K562 (cell line): ENCODE measurements around the gene SHISA9. TPM values are rescaled to one million over a fixed set of nuclear protein-coding genes. Genes with fewer than 3 reads are reported as not detected.
"Not testable (repeated sequence)": the region's sequence is repeated elsewhere in the genome, so short reads cannot be mapped to it uniquely, and the experiment has no call there.

Experiments
- ATAC-seq: fragments of 200-7000 bp; cut with Tn5 transposase; 3 replicates; pipeline ENCODE4 v1.9.1; 2020; ENCODE audit warnings: moderate library complexity
- BruUV-seq: library from RNA; stranded (reverse); fragments of 400-500 nt; replicated peaks from 2 replicates; lab custom pipeline; 2021; lab: Mats Ljungman, UMichigan
- CTCF ChIA-PET: fragments of 300-600 bp; formaldehyde crosslinking; extraction: SDS; loops from one replicate; lab custom pipeline; 2021; ENCODE audit warnings: low intra/inter-chr PET ratio; lab: Yijun Ruan, JAX
- POLR2A ChIA-PET: fragments of 300-600, 350-650 bp; sonication (Branson Sonifier 250); formaldehyde crosslinking; extraction: SDS; loops from one replicate; lab custom pipeline; 2021; ENCODE audit warnings: antibody characterized with exemption, inconsistent platforms; lab: Yijun Ruan, JAX
- DNase-seq, 4 experiments: peaks; one replicate each; pipeline versions ENCODE4 v3.0.0 to v3.0.0-alpha.2; 2011 to 2018; ENCODE audit warnings: low spot score in 3 of 4, mixed read lengths in 3 of 4; ENCODE audit errors: extremely low read depth in 1 of 4
- FAIRE-seq: peaks from 2 replicates; lab custom pipeline; 2011; peaks lifted over from hg19 to GRCh38; lab: Jason Lieb, UNC
- H2AFZ ChIP-seq: 2 replicates; pipeline ENCODE4 v1.6.0; 2011; ENCODE audit warnings: low read depth, low read length, control low read depth, inconsistent platforms
- H3K27ac ChIP-seq: fragments of 200-600 bp; 3 replicates; pipeline ENCODE4 v1.8.0; 2011; ENCODE audit warnings: low read depth, mild to moderate bottlenecking, control low read depth, inconsistent platforms, low read length, moderate library complexity, mixed read lengths; ENCODE audit errors: extremely low read depth
- H3K27me3 ChIP-seq, 2 experiments: fragments of 300-600 bp in 1 of 2; 2 replicates in 1 of 2; 3 replicates in 1 of 2; pipeline versions ENCODE4 v1.6.0 to v1.8.0; 2011; ENCODE audit warnings: inconsistent platforms in 2 of 2, low read length in 2 of 2, mild to moderate bottlenecking in 1 of 2, mixed read lengths in 1 of 2, moderate library complexity in 1 of 2; ENCODE audit not compliant: control insufficient read depth in 2 of 2, insufficient read depth in 2 of 2
- H3K36me3 ChIP-seq: fragments of 300-600 bp; 3 replicates; pipeline ENCODE4 v1.8.0; 2011; ENCODE audit warnings: mild to moderate bottlenecking, low read length, inconsistent platforms; ENCODE audit not compliant: control insufficient read depth, insufficient read depth
- H3K4me1 ChIP-seq, 2 experiments: fragments of 200-600 bp in 1 of 2; replicated peaks in 1 of 2; 2 replicates in 1 of 2; 3 replicates in 1 of 2; pipeline versions ENCODE4 v1.5.1 to v1.8.0; 2011; ENCODE audit warnings: inconsistent platforms in 2 of 2, low read length in 2 of 2, mild to moderate bottlenecking in 1 of 2, mixed read lengths in 1 of 2, moderate library complexity in 1 of 2; ENCODE audit not compliant: control insufficient read depth in 2 of 2, insufficient read depth in 2 of 2
- H3K4me2 ChIP-seq: 2 replicates; pipeline ENCODE4 v1.6.1; 2011; ENCODE audit warnings: low read length, control low read depth, inconsistent platforms, mixed read lengths; ENCODE audit not compliant: insufficient read depth
- H3K4me3 ChIP-seq: fragments of 200-600 bp; sonication (generic), shearing (Covaris generic); 2 replicates; pipeline ENCODE4 v1.5.1; 2016; ENCODE audit warnings: control low read depth, inconsistent platforms
- H3K79me2 ChIP-seq: fragments of 200-600 bp; 3 replicates; pipeline ENCODE4 v1.8.0; 2011; ENCODE audit warnings: low read length, inconsistent platforms; ENCODE audit not compliant: control insufficient read depth, insufficient read depth
- H3K9ac ChIP-seq, 2 experiments: 2 replicates each; pipeline versions ENCODE4 v1.6.0 to v1.6.1; 2011; ENCODE audit warnings: low read depth in 2 of 2, low read length in 2 of 2, control low read depth in 1 of 2, inconsistent platforms in 1 of 2, mild to moderate bottlenecking in 1 of 2, mixed read lengths in 1 of 2; ENCODE audit not compliant: insufficient read depth in 1 of 2
- H3K9me1 ChIP-seq: one replicate; pipeline ENCODE4 v1.6.0; 2011; ENCODE audit warnings: inconsistent platforms, mild to moderate bottlenecking, low read length, moderate library complexity; ENCODE audit not compliant: control insufficient read depth, insufficient read depth
- H3K9me3 ChIP-seq: replicated peaks from 2 replicates; pipeline ENCODE4 v1.5.1; 2011; ENCODE audit warnings: low read depth, low read length, inconsistent platforms; ENCODE audit not compliant: control insufficient read depth, insufficient read depth
- H4K20me1 ChIP-seq: replicated peaks from 2 replicates; pipeline ENCODE4 v1.6.1; 2011; ENCODE audit warnings: low read length, inconsistent platforms, mixed read lengths; ENCODE audit not compliant: control insufficient read depth, insufficient read depth
- JUNB ChIP-seq: fragments of 450-650 bp; formaldehyde crosslinking; conservative IDR thresholded peaks from 2 replicates; pipeline ENCODE4 v1.4.0; 2020; ENCODE audit warnings: mild to moderate bottlenecking
- NR2F6 ChIP-seq: fragments of 450-650 bp; formaldehyde crosslinking; IDR thresholded peaks from 2 replicates; pipeline ENCODE4 v1.4.0; 2020; ENCODE audit warnings: mild to moderate bottlenecking
- SFPQ ChIP-seq: fragments of 200-400 bp; formaldehyde crosslinking; IDR thresholded peaks from 2 replicates; pipeline ENCODE4 v1.6.1; 2017; ENCODE audit warnings: mild to moderate bottlenecking, low read depth, low read length, moderate library complexity
- TFE3 ChIP-seq: fragments of 450-650 bp; formaldehyde crosslinking; IDR thresholded peaks from 2 replicates; pipeline ENCODE4 v1.4.0; 2020; ENCODE audit warnings: mild to moderate bottlenecking, mixed read lengths
- ZNF431 ChIP-seq: sonication (generic); formaldehyde crosslinking; IDR thresholded peaks from 2 replicates; pipeline ENCODE4 v1.8.0; 2022; ENCODE audit warnings: mild to moderate bottlenecking, missing genetic modification reagents
- WGBS: fragments of 100-300 bp; shearing (Covaris generic); methylation state at CpG from one replicate; pipeline ENCODE4 v1.1.6; 2016; ENCODE audit warnings: low coverage, mixed read lengths; ENCODE audit not compliant: insufficient coverage; ENCODE audit errors: missing lambda C conversion rate; 5-methylcytosine and 5-hydroxymethylcytosine counted together
- in situ Hi-C: fragments of 300-500 bp; cut with MboI; formaldehyde crosslinking; loops from 4 replicates; pipeline ENCODE4 v1.15.0; 2018; ENCODE audit warnings: inconsistent platforms, mixed read lengths
- intact Hi-C: fragments of 100-400 bp; cut with micrococcal nuclease; formaldehyde crosslinking; loops from 2 replicates; pipeline ENCODE4 v1.14.2; 2022
- polyA plus RNA-seq, 8 experiments: library from polyadenylated mRNA; depleted of rRNA in 4 of 8; stranded (reverse) in 5 of 8; unstranded in 3 of 8; fragments of >200 nt; fragmentation: Nextera tagmentation in 2 of 8; fragmentation: Illumina TruSeq in 1 of 8; extraction: Ambion mirVana in 2 of 8; extraction: Trizol in 1 of 8; gene quantifications; 2 replicates each; pipeline versions ENCODE4 v1.2.1 to v1.2.3, GENCODE V29; 2011 to 2014; ENCODE audit warnings: inconsistent platforms in 1 of 8, missing spikeins in 1 of 8
- total RNA-seq, 7 experiments: library from RNA; depleted of rRNA in 6 of 7; stranded (reverse); fragments of >200 nt in 6 of 7; fragmentation: Illumina TruSeq in 2 of 7; extraction: Trizol in 2 of 7; gene quantifications; 2 replicates each; pipeline versions ENCODE4 v1.2.1 to v1.2.3, GENCODE V29; 2011 to 2021; ENCODE audit warnings: low replicate concordance in 1 of 7

The SHISA9 gene
- total and polyA plus RNA-seq, 9 of the 15 experiments (the other 6 are each of a cell fraction or from before 2014, with no cell fraction given): under 0.01 to 0.16 (median 0.01) TPM; not detected in 6

- TF ChIP-seq JUNB (CRISPR knock-in tag) (no peak), NR2F6 (CRISPR knock-in tag) (no peak), SFPQ (no peak), TFE3 (no peak)
Measured at GRCh38 chr16:12853972-12854371, 47.4 kb upstream of the SHISA9 start (continued).

- H3K79me2 ChIP-seq, H3K27ac ChIP-seq, H3K4me3 ChIP-seq, in situ Hi-C loops, intact Hi-C loops, H3K4me2 ChIP-seq, H3K9me1 ChIP-seq, POLR2A ChIA-PET, H3K9ac ChIP-seq, CTCF ChIA-PET, H3K36me3 ChIP-seq, H2AFZ ChIP-seq, ATAC-seq, H3K9me3 ChIP-seq, H3K27me3 ChIP-seq, BruUV-seq, H4K20me1 ChIP-seq, H3K4me1 ChIP-seq, FAIRE-seq, DNase-seq: not testable (repeated sequence)
- 0% methylated on average over 2 of the region's 2 CpGs for WGBS
- TF ChIP-seq ZNF431 (CRISPR knock-in tag): peak; percentile 75
Measured at GRCh38 chr16:12857435-12857834, 44.0 kb upstream of the SHISA9 start.
